IPS-NIHi7 (cell line): ENCODE measurements around the gene MTA3.

Experiments
- DNase-seq: peaks from one replicate; pipeline ENCODE4 v3.0.0; 2012; ENCODE audit warnings: mixed read lengths; ENCODE audit errors: extremely low spot score

Gene MTA3

DNA sequence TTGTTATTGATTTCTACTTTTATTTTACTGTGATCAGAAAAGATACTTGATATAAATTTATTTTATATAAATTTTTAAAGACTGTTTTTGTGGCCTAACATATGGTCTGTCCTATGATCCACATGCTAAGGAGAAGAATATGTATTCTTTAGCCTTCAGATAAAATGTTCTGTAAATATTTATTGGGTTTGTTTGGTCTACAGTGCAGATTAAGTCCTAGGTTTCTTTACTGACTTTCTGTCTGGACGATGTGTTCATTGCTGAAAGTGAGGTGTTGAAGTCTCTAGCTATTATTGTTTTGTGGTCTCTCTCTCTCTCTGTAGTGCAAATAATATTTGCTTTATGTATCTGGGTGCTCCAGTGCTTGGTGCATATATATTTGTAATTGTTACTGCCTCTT, 165.4 kb downstream of the MTA3 start:
- no peak for DNase-seq

DNA sequence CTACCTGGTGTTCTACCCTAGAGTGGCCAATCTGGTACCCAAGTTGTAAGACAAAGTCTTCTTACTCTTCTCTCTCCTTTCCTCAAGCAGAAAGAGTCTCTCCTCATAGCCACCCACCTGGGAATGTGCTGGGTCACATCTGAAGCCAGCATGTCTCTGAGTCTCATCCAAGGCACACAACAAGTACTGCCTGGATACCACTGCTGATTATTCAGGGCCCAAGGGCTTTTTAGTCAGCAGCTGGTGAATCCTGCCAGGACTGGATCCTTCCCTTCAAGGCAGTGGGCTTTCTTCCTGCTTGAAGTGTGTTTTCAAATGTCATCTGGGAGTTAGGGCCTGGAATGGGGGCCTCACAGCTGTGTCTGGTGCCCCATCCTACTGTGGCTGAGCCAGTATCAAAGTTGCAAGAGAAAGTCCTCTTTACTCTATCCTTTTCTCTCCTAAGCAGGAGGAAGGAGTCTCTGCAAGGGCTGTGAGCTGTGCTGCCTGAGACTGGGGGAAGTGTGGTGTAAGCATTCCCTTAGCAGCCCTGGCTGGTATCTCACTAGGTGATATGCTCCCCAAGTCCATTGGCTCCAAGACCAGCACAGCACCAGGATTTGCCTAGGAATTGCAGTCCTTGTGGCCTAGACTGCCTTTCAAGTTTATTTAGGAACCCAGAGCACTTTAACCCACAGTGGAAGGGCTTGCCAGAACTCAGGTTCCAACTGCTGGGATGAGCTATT, 168.3 kb downstream of the MTA3 start:
- no peak for DNase-seq

DNA sequence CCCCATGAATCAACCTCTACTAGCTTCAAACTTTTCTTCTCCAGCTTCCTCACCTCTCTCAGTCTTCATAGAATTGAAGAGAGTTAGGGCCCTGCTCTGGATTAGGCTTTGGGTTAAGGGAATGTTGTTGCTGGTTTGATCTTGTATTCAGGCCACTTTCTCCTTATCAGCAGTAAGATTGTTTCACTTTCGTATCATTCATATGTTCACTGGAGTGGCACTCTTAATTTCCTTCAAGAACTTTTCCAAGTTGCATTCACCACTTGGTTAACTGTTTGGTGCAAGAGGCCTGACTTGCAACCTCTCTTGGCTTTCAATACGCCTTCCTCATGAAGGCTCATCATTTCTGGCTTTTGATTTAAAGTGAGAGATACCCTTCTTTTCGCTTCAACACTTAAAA, 172.7 kb downstream of the MTA3 start:
- no peak for DNase-seq

DNA sequence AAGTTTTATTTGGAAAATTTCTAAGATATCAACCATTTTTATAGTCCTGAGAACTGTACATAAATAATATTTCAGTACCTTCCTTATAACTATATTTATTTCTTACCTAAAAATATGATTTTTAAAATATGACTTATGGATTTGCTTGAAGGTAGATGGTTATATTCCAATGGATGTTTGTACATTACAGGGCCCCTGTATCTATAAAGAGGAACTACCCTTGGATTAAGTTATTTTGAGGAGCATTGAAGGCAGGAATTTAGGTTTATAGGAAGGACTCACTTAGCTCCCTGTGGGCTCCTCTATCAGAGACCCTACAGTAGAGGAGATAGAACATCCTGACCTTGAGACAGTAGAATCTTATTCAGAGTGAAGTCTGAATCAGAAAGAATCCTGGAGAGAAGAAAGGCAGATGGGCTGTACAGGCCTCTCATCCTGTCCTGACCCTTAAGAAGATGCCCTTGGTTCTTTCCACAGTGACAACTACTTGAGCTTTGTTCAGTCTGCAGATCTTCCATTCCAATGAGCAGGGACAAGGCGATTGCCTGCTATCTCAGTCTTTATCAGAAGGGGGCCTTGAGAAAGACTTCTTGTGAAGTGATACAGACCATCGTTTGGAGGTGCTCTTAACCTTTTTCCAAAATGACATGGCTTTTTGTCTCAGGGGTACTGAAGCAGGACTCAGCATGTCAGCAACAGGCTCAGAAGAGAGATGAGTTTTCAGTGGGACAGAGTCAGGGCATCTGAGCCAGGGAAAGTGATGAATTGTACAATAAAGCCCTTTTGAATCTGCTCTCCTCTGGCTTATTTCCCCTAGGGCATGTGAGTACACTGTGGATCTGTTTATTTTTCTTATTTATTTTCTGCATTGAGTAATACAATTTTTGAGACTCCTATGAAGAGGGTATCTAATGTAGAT, 174.6 kb downstream of the MTA3 start:
- DNase-seq = no peak

DNA sequence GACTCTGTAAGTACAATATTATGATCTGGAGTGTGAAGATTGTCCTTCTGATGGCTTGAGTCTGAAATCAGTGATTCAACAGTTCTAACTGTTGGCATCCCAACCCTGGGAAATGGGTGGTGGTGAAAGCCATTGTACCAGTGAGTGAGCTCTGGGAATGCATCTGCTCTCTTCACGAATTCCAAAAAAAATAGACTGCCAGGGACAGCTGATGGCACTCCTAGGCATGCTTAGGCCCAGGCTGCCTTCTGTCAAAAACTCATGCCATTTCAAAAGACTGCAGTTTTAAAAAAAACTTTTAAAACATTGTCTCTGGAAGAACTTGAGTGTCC, 175.2 kb downstream of the MTA3 start:
- no peak for DNase-seq

DNA sequence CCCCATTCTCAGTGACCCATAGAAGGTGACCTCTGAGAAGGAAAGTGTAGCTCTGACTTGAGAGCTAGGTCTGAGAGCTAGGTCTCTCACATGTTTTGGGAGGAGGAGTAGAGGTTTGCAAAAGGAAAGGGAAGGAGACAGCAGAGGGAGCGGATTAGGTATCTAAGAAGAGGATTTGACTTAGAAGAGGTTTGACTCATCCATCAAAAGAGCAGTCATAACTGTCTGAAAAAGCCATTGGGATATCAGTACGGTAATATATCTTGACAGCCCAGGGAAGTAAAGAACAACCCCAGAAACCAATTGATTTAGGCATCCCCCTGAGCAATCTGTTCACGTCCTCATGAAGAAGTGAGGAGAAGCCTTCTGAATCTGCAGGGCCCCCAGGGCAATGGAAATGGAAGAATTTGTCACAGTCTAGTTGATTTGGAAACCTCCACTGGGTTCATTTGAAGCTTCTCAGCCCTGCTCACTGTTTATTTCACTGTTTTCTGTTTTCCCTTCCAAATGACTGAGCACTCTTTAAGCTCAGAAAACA, 176.2 kb downstream of the MTA3 start:
- no peak for DNase-seq

DNA sequence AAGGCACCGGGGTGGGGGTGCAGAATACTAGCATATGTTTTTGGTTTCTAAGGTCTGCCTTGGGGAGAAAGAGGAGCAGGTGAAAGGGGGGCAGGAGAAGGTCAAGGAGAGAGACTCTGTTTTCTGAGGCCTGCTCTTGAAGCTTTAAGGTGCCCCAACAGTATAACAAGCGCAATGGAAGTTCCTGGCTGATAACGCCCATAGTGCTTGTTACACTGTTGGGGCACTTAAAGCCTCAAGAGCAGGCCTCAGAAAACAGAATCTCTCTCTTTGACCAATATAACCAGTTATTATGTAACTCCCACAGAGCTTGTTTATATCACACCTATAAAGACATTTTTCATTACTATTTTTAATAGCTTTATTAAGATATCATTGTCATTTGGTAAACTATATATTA, 179.0 kb downstream of the MTA3 start:
- DNase-seq = no peak

DNA sequence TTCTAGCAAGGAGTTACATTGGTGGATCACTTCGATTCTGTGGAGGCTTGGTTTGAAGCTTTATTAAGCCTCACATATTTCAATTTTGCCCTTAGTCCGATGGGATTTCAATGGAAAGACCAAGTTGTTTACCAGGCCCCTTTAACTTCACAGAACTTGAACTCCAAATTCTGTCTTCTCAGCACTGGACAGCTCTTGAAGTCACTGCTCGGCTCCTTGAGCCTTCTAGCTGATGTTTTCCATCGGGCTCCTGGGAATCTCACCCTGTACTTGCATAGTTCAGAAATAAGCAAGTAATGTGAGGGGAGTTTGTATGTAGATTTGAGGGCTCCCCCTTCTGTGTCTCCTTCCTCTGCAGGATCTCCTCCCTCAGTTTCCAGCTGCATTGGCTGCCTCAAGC, 180.4 kb downstream of the MTA3 start:
- DNase-seq = no peak

DNA sequence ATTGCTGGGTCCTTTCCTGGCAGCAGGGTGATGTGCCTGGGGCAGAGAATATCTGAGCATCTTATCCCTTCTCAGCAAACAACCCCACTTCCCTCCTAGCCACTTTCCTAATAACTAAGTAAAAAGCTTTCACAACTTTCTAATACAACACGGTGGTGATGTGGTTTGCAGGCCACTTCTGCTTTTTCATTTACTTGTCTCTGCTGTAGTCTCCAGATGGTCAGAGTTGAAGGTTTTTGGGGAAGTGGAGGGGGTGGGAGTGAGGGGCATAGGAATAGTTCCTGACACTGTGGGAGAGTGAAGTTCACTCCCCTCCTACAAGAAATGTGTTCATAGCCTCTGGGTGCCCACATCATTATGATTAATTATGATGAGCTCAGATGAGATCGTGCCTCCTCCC, 183.9 kb downstream of the MTA3 start:
- DNase-seq = no peak

DNA sequence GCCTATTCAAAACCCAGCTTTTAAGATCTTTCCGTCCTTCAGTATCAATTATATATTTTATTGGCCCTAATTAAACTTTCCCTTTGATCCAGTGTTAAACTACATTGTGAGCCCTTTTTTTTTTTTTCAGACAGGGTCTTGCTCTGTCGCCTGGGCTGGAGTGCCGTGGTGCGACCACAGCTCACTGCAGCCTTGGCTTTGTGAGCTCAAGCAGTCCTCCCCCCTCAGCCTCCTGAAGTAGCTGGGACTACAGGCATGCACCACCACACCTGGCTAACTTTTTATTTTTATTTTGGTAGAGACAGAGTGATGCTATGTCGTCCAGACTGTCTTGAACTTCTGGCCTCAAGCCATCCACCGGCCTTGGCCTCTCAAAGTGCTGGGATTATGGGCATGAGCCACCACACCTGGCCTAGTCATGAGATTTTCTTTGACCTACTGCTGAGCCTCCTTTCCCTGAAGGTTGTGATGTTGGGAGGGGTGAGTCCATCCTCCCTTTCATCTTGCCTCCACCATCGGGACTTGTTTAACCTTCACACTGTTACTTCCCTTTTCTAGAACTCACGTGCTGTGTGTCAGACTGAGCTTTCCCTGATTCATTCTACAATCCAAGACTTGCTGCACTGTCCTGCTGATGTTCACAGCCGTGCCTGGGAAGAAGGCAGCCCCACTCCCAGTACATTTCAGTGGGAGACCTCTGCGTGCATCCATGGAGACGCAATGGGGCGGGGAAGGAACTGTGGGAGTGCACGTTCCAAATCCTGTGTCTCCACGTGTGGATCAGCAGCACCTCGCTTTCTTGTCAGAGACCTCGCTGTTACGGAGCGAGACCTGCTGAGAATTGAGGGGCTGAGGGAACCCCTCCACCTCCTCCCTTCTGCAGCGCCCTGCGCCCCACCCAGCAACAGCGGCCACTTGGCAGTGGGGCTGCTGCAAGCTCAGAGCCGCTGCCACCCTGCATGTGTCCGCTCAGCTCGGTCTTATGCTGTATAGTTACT, 184.7 kb downstream of the MTA3 start:
- no peak for DNase-seq

DNA sequence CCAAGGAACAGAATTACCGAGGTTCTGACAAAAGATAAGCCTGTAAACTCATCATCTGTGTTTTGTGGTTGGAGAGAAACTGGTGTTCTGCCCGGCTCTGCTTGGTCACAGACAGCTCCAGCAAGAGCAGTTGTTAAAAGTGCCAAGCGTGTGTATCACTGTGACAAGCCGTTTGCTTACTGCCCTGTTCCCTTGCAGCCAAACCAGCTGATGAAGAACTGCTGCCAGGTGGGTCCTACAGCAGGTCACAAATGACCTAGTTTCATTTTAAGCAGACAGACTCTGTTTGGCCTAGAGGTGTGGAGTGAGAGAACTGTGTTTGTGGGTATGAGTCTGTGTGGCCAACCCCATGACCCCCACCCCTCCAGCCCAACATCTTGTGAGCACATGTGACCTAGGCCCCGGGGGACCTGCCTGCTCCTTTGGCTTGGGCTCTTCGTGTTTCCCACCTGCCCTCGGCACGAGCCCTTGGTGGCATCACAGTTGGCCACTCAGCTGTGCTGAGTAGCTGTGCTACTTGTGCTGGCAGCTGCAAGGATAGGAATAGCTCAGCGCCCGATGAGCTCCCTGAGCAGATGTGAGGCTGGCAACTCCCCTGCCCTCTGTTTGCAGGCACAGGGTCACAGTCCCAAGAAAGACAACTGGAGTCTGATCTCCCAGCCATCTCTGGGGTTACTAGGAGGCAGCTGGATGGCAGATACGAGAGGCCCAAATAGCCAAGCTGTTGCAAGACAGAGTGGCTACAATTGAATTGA, 185.8 kb downstream of the MTA3 start:
- DNase-seq = no peak

DNA sequence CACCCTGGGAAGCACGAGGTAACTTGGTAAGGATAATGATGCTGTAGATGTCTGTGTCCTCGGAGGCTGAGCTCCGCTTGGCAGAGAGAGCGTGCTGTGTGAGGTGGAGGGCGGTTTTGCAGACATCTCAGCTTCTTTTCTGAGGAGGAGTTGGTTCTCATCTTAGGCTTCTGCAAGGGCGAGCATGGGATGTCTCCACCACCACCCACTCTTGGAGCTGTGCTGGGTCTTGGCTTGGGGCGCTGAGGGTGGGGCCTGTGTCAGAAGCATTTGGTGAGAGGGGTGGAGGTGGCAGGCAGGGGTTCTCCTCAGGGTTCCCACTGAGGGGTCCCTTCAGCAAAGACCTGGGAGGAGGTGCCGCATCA, 186.3 kb downstream of the MTA3 start:
- no peak for DNase-seq

DNA sequence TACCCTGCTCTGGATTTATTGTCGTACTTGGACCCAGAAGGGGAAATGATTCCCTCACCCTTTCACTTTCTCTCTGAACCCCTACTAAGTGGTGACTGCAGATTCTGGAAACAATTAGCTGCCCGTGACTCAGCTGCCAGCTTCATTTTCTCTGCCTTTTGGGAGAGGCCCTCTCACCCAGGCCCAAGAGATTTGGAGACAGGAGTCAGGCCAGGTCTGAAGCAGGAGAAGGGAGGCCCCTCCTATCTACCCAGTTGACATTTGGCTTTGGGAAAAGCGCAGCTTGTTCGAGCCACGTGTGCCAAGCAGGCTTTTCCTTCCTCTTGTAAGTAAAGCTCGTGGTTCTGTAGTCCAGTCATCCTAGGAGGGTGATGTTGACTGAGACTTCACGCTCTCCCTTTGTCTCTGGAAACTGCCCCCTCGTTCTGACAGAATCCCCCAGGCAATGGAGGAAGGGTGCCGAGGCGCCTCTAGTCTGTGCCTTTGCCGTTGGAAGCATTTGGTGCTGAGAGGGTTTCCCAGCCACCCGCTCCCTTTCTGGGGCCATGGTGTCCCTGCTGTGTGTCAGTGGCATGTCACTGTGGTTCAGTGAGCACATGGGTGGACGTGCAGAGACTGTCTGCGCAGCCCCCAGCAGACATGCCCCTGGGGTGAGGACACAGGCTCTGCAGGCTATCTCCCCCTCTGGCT, 186.9 kb downstream of the MTA3 start:
- DNase-seq = no peak

DNA sequence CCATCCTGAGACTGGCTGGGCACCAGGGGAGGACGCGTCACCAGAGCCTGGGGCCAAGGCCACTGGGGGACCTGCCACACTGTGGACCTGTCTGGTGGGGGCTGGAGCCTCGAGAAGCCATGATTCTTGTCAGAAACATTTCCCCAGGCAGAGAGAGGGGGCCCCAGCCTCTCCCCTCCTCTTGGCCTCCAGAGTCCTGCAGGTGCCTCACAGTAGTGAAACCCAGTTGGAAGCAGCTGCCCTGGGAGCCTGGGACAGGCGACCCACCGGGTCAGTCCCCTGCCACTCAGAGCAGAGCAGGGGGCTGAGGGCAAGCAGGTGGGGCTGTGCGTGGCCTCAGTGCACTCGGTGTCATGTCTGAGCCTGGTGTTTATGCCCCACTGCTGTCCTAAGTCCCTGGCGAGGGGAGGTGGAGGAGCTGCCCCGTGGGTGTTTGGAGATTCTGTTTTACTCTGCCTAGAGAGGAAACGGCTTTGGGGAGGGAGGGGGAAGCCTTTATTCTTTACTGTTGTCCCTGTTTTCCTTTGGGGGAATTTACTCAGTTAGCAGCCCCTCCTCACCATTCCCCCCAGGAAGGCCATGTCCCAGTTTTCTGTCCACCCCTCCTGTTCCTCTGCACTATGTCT, 187.8 kb downstream of the MTA3 start:
- no peak for DNase-seq

DNA sequence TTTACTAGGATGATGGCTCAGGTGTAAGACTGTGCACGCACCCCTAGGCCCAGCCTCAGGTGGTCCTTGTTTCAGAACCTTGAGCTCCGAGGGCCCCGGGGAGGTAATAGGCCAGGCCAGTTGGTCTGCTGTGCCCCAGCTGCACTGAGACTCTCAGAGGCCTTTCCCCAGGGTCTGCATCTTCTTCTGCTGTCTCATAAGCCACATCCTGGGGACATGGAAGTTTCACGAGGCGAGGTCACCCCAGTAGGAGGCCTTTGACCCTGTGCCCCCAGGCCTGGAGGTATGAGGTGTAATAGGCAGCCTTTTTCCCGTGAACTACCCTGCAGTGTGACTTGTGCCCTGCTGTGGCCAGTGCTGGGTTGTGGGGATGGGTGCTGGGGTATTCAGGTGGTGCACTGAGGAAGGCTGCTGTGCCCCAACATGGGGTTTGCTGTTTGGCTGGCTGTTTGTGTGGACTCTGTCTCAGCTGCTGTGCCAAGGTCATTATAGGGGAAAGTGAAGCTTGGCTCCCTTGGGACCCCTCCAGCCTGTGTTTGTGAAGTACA, 188.6 kb downstream of the MTA3 start:
- DNase-seq = no peak

DNA sequence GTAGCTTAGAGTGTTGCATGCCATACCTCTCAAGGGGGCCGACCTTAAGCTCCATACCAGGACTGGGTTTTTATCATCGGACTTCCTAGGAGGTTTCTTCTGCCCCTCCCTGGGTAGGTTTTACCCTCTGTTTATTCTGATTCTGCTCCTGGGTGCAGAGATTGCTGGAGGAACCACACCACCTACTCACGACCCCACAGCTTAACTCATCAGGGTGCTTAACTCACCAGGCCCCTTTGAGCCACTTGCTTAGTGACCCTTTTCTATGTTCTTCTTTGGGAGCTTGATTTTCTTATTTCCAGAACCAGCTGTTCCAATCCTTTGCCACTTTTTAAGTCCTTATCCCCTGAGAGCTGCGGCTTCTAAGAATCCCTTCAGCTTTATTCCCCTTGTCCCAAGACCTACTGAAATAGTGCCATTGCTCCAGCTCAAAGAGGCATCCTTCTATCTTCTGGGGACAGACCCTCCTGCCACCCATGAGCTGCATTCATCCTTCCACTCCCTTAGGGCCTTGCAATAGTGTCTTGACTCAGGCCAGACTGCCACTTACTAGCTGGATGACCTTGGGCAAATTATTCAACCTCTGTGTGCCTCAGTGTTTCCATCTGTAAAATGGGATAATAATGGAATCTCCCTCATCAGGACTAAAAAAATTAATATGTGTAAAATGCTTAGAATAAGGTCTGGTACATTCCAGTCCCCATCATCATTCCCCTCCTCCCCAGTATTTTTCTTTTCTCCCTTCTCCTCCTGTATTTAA, 189.7 kb downstream of the MTA3 start:
- DNase-seq = no peak

DNA sequence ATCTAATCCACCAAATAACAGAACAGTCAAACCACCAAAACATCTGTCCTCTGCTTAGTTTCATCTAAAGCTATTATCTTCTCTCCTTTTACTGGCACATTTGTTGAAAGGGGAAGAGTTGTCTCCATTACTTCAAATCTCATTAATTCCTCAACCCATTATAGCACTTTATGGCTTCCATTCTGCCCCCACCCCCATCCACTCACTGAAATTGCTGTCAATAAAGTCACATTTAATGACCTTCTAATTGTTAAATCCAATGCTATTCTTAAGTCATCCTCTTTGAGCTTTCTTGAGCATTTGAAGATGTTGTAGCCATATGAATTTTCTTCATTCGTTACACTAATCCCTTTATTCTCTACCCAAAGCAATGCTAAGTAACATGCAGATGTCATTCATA, 190.3 kb downstream of the MTA3 start:
- DNase-seq = no peak

DNA sequence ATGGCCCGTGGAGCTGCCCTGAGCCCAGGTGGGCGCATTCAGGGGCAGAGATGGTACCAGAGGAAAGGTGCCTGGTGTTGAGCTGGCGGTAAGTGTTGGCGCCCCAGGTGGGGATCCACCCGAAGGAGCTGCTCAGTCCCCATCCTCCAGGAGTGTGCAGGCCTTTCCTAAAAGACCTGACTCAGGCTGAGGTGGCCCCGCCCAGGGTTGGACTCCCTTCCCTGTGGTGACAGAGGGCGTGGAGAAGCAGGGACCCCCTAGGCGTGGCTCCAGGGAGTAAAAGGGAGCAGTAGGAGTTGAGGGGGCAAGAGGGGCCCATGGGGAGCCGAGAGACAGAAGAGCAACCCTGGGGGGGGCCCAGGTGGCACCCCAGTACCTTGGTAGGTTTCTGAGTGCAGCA, 193.1 kb downstream of the MTA3 start:
- DNase-seq = no peak

DNA sequence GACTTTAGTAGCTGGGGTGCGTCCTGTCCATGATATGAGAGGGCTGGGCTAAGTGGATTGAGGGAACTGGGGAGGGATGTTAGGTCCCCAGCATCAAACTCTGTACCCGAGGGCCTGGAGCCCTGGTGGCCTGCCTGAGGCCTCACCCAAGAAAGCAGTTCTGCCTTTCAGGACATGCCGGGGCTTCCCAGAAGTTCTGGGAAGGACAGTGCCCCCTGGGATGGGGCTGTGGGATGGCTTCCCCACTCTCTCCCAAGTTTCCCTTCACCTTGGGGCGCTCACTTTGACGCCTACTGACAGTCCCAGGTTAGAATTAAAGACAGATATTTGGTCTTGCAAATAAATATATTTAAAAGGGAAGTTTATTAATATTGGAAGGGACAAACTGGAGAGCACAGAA, 193.7 kb downstream of the MTA3 start:
- DNase-seq = no peak
